IMR-90 (cell line): ENCODE data around the gene CLEC11A. TPM values are rescaled to one million over a fixed set of nuclear protein-coding genes. Genes with fewer than 3 reads are reported as not detected.
"Not testable (repeated sequence)": the region's sequence is repeated elsewhere in the genome, so short reads cannot be mapped to it uniquely, and the experiment has no call there.

Source experiments
- ATAC-seq: fragments of 200-7000 bp; cut with Tn5 transposase; 2 replicates; pipeline ENCODE4 v1.9.1; 2020; ENCODE audit warnings: low read depth, mild to moderate bottlenecking, moderate library complexity
- BruUV-seq: library from RNA; stranded (reverse); fragments of 400-500 nt; replicated peaks from 2 replicates; lab custom pipeline; 2021; lab: Mats Ljungman, UMichigan
- CTCF ChIA-PET: fragments of 300-600 bp; formaldehyde crosslinking; extraction: SDS; loops from one replicate; lab custom pipeline; 2021; ENCODE audit warnings: antibody characterized with exemption; lab: Yijun Ruan, JAX
- POLR2A ChIA-PET: fragments of 300-600 bp; sonication (Branson Sonifier 250); formaldehyde crosslinking; loops from one replicate; lab custom pipeline; 2022; ENCODE audit warnings: antibody characterized with exemption; ENCODE audit not compliant: unreplicated experiment; lab: Charles Lee
- DNase-seq: peaks from one replicate; pipeline ENCODE4 v3.0.0; 2013
- H2AFZ ChIP-seq: replicated peaks from 2 replicates; pipeline ENCODE3; 2013; ENCODE audit warnings: low read length, mild to moderate bottlenecking; ENCODE audit not compliant: poor library complexity
- H2AK5ac ChIP-seq: 2 replicates; pipeline ENCODE4 v1.6.1; 2013; ENCODE audit warnings: low read depth, low read length, inconsistent platforms
- H2AK9ac ChIP-seq: replicated peaks from 2 replicates; pipeline ENCODE3; 2013; ENCODE audit warnings: mild to moderate bottlenecking, low read depth, low read length, moderate library complexity; ENCODE audit not compliant: poor library complexity
- H2BK120ac ChIP-seq: 2 replicates; pipeline ENCODE4 v1.6.1; 2013; ENCODE audit warnings: low read depth, low read length, inconsistent platforms
- H2BK15ac ChIP-seq: 3 replicates; pipeline ENCODE4 v1.6.1; 2013; ENCODE audit warnings: low read depth, low read length, inconsistent platforms
- H2BK20ac ChIP-seq: 2 replicates; pipeline ENCODE4 v1.6.1; 2013; ENCODE audit warnings: low read depth, mild to moderate bottlenecking, inconsistent platforms, low read length, moderate library complexity
- H2BK5ac ChIP-seq: 2 replicates; pipeline ENCODE4 v1.6.1; 2013; ENCODE audit warnings: mild to moderate bottlenecking, low read depth, low read length, inconsistent platforms; ENCODE audit not compliant: poor library complexity, severe bottlenecking
- H3K14ac ChIP-seq: replicated peaks from 2 replicates; pipeline ENCODE4 v1.6.1; 2013; ENCODE audit warnings: low read depth, low read length, inconsistent platforms
- H3K18ac ChIP-seq: 2 replicates; pipeline ENCODE4 v1.6.1; 2013; ENCODE audit warnings: low read depth, low read length, control low read depth
- H3K23ac ChIP-seq: 2 replicates; pipeline ENCODE4 v1.6.1; 2013; ENCODE audit warnings: low read depth, low read length, inconsistent platforms
- H3K27ac ChIP-seq: 2 replicates; pipeline ENCODE4 v1.5.1; 2013; ENCODE audit warnings: mild to moderate bottlenecking, control low read depth, low read length; ENCODE audit not compliant: insufficient read depth
- H3K27me3 ChIP-seq: 2 replicates; pipeline ENCODE4 v1.6.1; 2013; ENCODE audit warnings: low read length; ENCODE audit not compliant: control insufficient read depth, insufficient read depth
- H3K36me3 ChIP-seq: 2 replicates; pipeline ENCODE4 v1.6.1; 2013; ENCODE audit warnings: low read length, mixed read lengths; ENCODE audit not compliant: control insufficient read depth, insufficient read depth
- H3K4ac ChIP-seq: 2 replicates; pipeline ENCODE4 v1.6.1; 2013; ENCODE audit warnings: low read depth, low read length, inconsistent platforms
- H3K4me1 ChIP-seq: 2 replicates; pipeline ENCODE4 v1.6.1; 2013; ENCODE audit warnings: low read length, mixed read lengths; ENCODE audit not compliant: control insufficient read depth, insufficient read depth
- H3K4me2 ChIP-seq: 2 replicates; pipeline ENCODE4 v1.6.1; 2013; ENCODE audit warnings: low read depth, mild to moderate bottlenecking, control low read depth, low read length, moderate library complexity
- H3K4me3 ChIP-seq: 2 replicates; pipeline ENCODE4 v1.5.1; 2013; ENCODE audit warnings: low read depth, mild to moderate bottlenecking, control low read depth, low read length, moderate library complexity; ENCODE audit not compliant: insufficient read depth
- H3K56ac ChIP-seq: 2 replicates; pipeline ENCODE4 v1.6.1; 2013; ENCODE audit warnings: low read length, inconsistent platforms; ENCODE audit not compliant: insufficient read depth; ENCODE audit errors: extremely low read depth
- H3K79me1 ChIP-seq, 2 experiments: 2 replicates each; pipeline ENCODE4 v1.6.1; 2013; ENCODE audit warnings: low read length in 2 of 2, inconsistent platforms in 1 of 2, low read depth in 1 of 2
- H3K9ac ChIP-seq: 2 replicates; pipeline ENCODE4 v1.6.1; 2013; ENCODE audit warnings: low read depth, low read length, control low read depth
- H3K9me1 ChIP-seq: 2 replicates; pipeline ENCODE4 v1.6.1; 2013; ENCODE audit warnings: low read length, inconsistent platforms; ENCODE audit not compliant: insufficient read depth
- H3K9me3 ChIP-seq: 2 replicates; pipeline ENCODE4 v1.6.1; 2013; ENCODE audit warnings: low read length; ENCODE audit not compliant: control insufficient read depth, insufficient read depth
- H4K20me1 ChIP-seq: 2 replicates; pipeline ENCODE4 v1.6.1; 2013; ENCODE audit warnings: low read length, inconsistent platforms; ENCODE audit not compliant: insufficient read depth
- H4K5ac ChIP-seq: 2 replicates; pipeline ENCODE4 v1.6.1; 2013; ENCODE audit warnings: mild to moderate bottlenecking, low read depth, low read length, control low read depth
- H4K8ac ChIP-seq, 2 experiments: 2 replicates each; pipeline ENCODE4 v1.6.1; 2013; ENCODE audit warnings: low read depth in 2 of 2, low read length in 2 of 2, control low read depth in 1 of 2, inconsistent platforms in 1 of 2
- H4K91ac ChIP-seq: 2 replicates; pipeline ENCODE4 v1.6.1; 2013; ENCODE audit warnings: low read depth, low read length, inconsistent platforms; ENCODE audit not compliant: insufficient read depth
- WGBS, 2 experiments: methylation state at CpG; one replicate each; pipeline versions ENCODE4 v1.1.5 to v1.1.7; 2013; ENCODE audit warnings: missing lambda C conversion rate in 2 of 2; ENCODE audit not compliant: insufficient read length in 1 of 2; ENCODE audit errors: extremely low coverage in 2 of 2; 5-methylcytosine and 5-hydroxymethylcytosine counted together
- dilution Hi-C: fragments of 300-500 bp; cut with HindIII; formaldehyde crosslinking; loops from one replicate; pipeline ENCODE4 v1.14.3; 2018; ENCODE audit warnings: low sequenced_read_pairs; ENCODE audit not compliant: unreplicated experiment
- in situ Hi-C: fragments of 300-500 bp; cut with MboI; formaldehyde crosslinking; loops from 3 replicates; pipeline ENCODE4 v1.14.3; 2019; ENCODE audit warnings: low sequenced_read_pairs, inconsistent platforms, mixed read lengths
- intact Hi-C: fragments of 100-400 bp; cut with micrococcal nuclease; formaldehyde crosslinking; loops from 2 replicates; pipeline ENCODE4 v1.10.0; 2022
- polyA plus RNA-seq, 3 experiments: library from polyadenylated mRNA; depleted of rRNA; stranded (reverse); fragments of >200 nt; gene quantifications; 2 replicates each; pipeline ENCODE4 v1.2.3, GENCODE V29; 2012; ENCODE audit warnings: low replicate concordance in 1 of 3
- total RNA-seq: library from RNA; depleted of rRNA; stranded (reverse); fragments of >200 nt; gene quantifications from 2 replicates; pipeline ENCODE4 v1.2.3, GENCODE V29; 2012

The CLEC11A gene
- total and polyA plus RNA-seq, 2 of the 4 experiments (the other 2 are of a cell fraction) = 17.0 to 152 TPM

DNA sequence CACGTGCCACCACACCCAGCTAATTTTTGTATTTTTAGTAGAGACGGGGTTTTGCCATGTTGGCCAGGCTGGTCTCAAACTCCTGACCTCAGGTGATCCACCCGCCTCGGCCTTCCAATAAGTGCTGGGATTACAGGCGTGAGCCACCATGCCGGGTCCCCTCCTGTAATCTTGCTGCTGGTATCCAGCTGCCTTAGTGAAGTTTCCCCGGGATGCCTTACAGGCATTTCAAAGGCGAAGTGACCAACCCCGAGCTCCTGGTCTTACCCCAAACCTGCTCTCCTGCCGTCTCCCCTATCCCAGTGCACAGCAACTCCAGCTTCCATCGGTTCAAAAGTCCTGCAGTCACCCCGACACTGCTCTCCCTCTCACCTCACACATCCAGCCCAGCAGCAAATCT, 43.6 kb downstream of the CLEC11A start:
- H4K91ac ChIP-seq, H2BK15ac ChIP-seq, H3K27me3 ChIP-seq, H3K79me1 ChIP-seq, H2BK20ac ChIP-seq, H3K36me3 ChIP-seq, H3K4me3 ChIP-seq, H3K27ac ChIP-seq, H3K9ac ChIP-seq, H3K9me3 ChIP-seq, CTCF ChIA-PET, H4K8ac ChIP-seq, BruUV-seq, H3K4me2 ChIP-seq, H3K18ac ChIP-seq, DNase-seq, ATAC-seq, dilution Hi-C loops, intact Hi-C loops, H3K4ac ChIP-seq, H3K23ac ChIP-seq, H2BK5ac ChIP-seq, H4K20me1 ChIP-seq, H2AFZ ChIP-seq, H2BK120ac ChIP-seq, in situ Hi-C loops, H3K56ac ChIP-seq, POLR2A ChIA-PET, H2AK9ac ChIP-seq, H3K14ac ChIP-seq, H4K5ac ChIP-seq, H2AK5ac ChIP-seq, H3K4me1 ChIP-seq, H3K9me1 ChIP-seq: not testable (repeated sequence)
- WGBS, 2 experiments = 83% methylated on average over 4 of the region's 12 CpGs; no CpG with 5 or more reads in 1 of the 2 experiments

DNA sequence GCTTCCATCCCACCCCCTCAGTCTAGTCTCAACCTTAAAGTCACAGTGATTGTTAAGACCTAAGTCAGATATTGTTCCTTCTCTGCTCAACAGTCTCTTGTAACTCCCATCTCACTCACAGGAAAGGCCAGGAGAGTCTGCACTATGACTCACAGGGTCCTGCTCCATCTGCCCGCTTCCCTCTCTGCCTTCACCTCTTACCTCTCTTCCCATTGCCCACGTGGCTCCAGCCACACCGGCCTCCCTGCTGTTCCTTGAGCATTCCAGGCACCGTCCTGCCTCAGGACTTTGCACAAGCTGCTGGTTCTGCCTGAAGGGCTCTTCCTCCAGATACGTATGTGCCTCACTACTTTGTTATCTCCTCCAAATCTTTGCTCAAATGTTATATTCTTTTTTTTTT, 44.1 kb downstream of the CLEC11A start:
- not testable (repeated sequence) for H4K91ac ChIP-seq

More for the DNA sequence above, 44.1 kb downstream of the CLEC11A start:
- H2BK5ac ChIP-seq, H2AK5ac ChIP-seq, H3K4me3 ChIP-seq, H3K4ac ChIP-seq, H3K36me3 ChIP-seq, H3K79me1 ChIP-seq, H3K9me3 ChIP-seq, H2BK15ac ChIP-seq, H3K4me2 ChIP-seq, in situ Hi-C loops, DNase-seq, H4K5ac ChIP-seq, ATAC-seq, H3K27me3 ChIP-seq, H4K20me1 ChIP-seq, H3K9ac ChIP-seq, H2BK20ac ChIP-seq, H3K56ac ChIP-seq, H2AK9ac ChIP-seq, H4K8ac ChIP-seq, CTCF ChIA-PET, BruUV-seq, H3K14ac ChIP-seq, H3K4me1 ChIP-seq, intact Hi-C loops, H3K18ac ChIP-seq, H3K9me1 ChIP-seq, POLR2A ChIA-PET, H2BK120ac ChIP-seq, H3K27ac ChIP-seq, H2AFZ ChIP-seq, dilution Hi-C loops, H3K23ac ChIP-seq: not testable (repeated sequence)
- 40% methylated on average over 3 of the region's 5 CpGs; no CpG with 5 or more reads in 1 of the 2 experiments for WGBS, 2 experiments
